ENCODE measurements around the gene LRRC1. TPM values are rescaled to one million over a fixed set of nuclear protein-coding genes. Genes with fewer than 3 reads are reported as not detected.

LRRC1 gene
- total and polyA plus RNA-seq, 2 of the 13 experiments (the other 11 are each of a cell fraction or from before 2014, with no cell fraction given) = 15.6 to 27.7 TPM

DNA sequence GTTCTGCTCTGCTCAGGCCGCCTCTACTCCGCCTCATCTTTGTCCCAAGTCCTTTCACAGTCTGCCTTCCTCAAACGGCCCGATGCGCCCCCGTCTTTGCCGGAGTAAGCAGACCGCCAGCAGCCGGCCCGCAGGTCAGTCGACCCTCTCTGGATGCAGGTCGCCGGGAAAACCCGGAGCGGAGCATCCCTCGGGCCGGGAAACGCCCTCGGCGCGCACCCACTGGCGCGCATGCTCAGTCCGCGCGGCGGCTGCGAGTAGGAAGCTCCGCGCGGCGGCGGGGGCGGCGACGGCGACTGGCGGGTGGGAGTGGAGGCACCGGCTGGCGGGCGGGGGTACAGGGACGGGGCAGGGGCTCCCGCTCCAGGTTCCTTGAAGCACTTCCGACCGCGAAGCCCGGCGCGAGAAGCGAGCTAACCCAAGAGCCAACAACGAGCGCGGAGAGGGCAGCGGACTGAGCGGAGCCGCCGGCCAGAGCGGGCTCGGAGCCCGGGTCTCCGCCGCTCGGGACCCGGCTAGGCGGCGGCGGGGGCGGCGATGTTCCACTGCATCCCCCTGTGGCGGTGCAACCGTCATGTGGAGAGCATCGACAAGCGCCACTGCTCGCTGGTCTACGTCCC lies at the start of gene LRRC1 (continued):
- TF ChIP-seq SRSF4 (IDR thresholded peaks at IDR 0.05; ENCODE audit: low read depth, low read length, poor library complexity, severe bottlenecking) (peak; percentile 84), KAT2B (IDR thresholded peaks at IDR 0.05; ENCODE audit: borderline replicate concordance, low read depth, low read length) (no peak; the same call in 1 of the 2 replicates)

DNA sequence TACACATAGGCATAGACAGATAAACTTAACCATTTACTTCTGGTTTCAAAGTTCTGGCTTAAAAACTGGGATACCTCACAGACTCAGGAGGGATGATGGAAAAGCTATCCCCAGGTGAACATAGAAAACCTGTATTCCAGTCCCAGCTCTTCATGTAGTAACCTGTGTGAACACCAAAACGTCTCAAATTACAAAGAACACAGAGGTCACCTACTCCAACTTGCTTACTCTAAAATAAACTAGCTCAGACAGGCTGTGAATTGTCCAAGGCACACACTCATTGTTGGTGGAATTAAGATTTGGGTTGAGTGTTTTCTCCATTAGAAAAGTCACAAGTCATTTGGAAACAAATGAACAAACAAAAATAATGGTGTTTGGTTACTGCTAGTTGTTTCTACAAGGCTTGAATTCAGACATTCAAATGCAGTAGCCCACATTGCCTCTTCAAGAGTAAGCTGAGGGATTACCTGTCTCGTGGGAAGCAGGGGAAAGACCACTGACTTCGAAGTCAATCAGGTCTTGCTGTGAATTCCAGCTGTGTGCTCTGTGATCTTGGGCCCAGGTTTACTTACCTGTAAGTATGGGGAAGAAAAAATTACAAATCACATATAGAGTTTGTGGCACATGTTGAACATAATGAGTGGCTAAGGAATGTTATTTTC lies 48.2 kb upstream of the LRRC1 start:
- Histone ChIP-seq H3K27ac (ENCODE audit: extremely low read length, insufficient read depth, low read length) (no peak overlapping the region), H3K4me2 (ENCODE audit: low read depth, low read length) (no peak overlapping the region), H3K27me3 (ENCODE audit: control insufficient read depth in 1 of 2, insufficient read depth in 2 of 2, low read length in 2 of 2) (no peaks in the 10 kb centered on the region), H3K4me1 (ENCODE audit: insufficient read depth, low read length) (peaks cover 12% of the 10 kb centered on the region), H3K9ac (ENCODE audit: insufficient read depth, low read depth, low read length) (no peak overlapping the region), H3K9me3 (ENCODE audit: low read length) (no peaks in the 10 kb centered on the region), H3K79me2 (ENCODE audit: insufficient read depth, low read length) (no peaks in the 10 kb centered on the region), H4K20me1 (ENCODE audit: insufficient read depth, low read length) (no peaks in the 10 kb centered on the region), H2AFZ (ENCODE audit: low read length) (no peak overlapping the region), H3K36me3 (replicated peaks in 1 of 2; ENCODE audit: control insufficient read depth in 1 of 2, insufficient read depth in 2 of 2, low read length in 2 of 2) (no peaks in the 10 kb centered on the region), H3K4me3 (replicated peaks in 1 of 3; ENCODE audit: insufficient read depth in 1 of 3, low read depth in 2 of 3, low read length in 3 of 3) (no peak overlapping the region)
- intact Hi-C loops (cut with micrococcal nuclease; ENCODE audit: unreplicated experiment) (no loop called here), in situ Hi-C loops (cut with HindIII; ENCODE audit: extremely low pct_ligation_motif_present, low pct_unique_long_range_greater_than_20kb) (no loop called here)
- peak; percentile 8 for FAIRE-seq
- 48% methylated on average over 3 of the region's 3 CpGs for WGBS (ENCODE audit: low lambda C conversion rate)
- ChIA-PET POLR2A (interaction anchor here (0.8 kb wide), 1 partner anchor 48 kb away, joined by 4 read pairs; the partner anchor contains the start of gene LRRC1), CTCF (ENCODE audit: low intra/inter-chr PET ratio, low total read pairs) (no interaction called here)
- BruUV-seq (replicated peaks) = no TSS peak
- peak; percentile 85 for ATAC-seq
- DNase-seq (ENCODE audit: low spot score) = peak; percentile 50
- no peak; the same call in 1 of the 2 replicates for TF ChIP-seq NR2F6 (IDR thresholded peaks at IDR 0.05)
- TF ChIP-seq NR2F6 (CRISPR knock-in tag; IDR thresholded peaks at IDR 0.05) = 0 out of 2 replicates have a peak, but pooled peaks have one; percentile 36
- no peak for TF ChIP-seq ZNF749 (CRISPR knock-in tag; IDR thresholded peaks at IDR 0.05; ENCODE audit: borderline replicate concordance)
- TF ChIP-seq ZNF160 (CRISPR knock-in tag; IDR thresholded peaks at IDR 0.05) = no peak
- peak; percentile 55 for TF ChIP-seq ZEB1 (IDR thresholded peaks at IDR 0.05; ENCODE audit: insufficient replicate concordance, low read depth)
- no peak for TF ChIP-seq JUNB (CRISPR knock-in tag; IDR thresholded peaks at IDR 0.05; ENCODE audit: borderline replicate concordance)
- TF ChIP-seq ZNF709 (CRISPR knock-in tag; IDR thresholded peaks at IDR 0.05) = no peak
- TF ChIP-seq CREBL2 (CRISPR knock-in tag; IDR thresholded peaks at IDR 0.05; ENCODE audit: borderline replicate concordance) = no peak
- TF ChIP-seq TBP (CRISPR knock-in tag; IDR thresholded peaks at IDR 0.05) = no peak
- TF ChIP-seq, protein P1, sequence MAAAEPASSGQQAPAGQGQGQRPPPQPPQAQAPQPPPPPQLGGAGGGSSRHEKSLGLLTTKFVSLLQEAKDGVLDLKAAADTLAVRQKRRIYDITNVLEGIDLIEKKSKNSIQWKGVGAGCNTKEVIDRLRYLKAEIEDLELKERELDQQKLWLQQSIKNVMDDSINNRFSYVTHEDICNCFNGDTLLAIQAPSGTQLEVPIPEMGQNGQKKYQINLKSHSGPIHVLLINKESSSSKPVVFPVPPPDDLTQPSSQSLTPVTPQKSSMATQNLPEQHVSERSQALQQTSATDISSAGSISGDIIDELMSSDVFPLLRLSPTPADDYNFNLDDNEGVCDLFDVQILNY (CRISPR knock-in tag; conservative IDR thresholded peaks at IDR 0.05) = no peak
- no peak for TF ChIP-seq SOX13 (IDR thresholded peaks at IDR 0.05)
- TF ChIP-seq SOX13 (CRISPR knock-in tag; conservative IDR thresholded peaks at IDR 0.05 in 1 of 2, IDR thresholded peaks at IDR 0.05 in 1 of 2) = peak in 1 of 2 experiments; percentile 38; a peak in 1 of 4 replicates
- no peak for TF ChIP-seq ZNF547 (CRISPR knock-in tag; IDR thresholded peaks at IDR 0.05)
- no peak for TF ChIP-seq EZH2 (conservative IDR thresholded peaks at IDR 0.05; ENCODE audit: low read depth, low read length)
- TF ChIP-seq ZNF329 (CRISPR knock-in tag; IDR thresholded peaks at IDR 0.05; ENCODE audit: low read depth) = no peak
- TF ChIP-seq AGO1 (IDR thresholded peaks at IDR 0.05; ENCODE audit: low read depth, low read length, poor library complexity, severe bottlenecking) = no peak
- TF ChIP-seq REXO4 (CRISPR knock-in tag; IDR thresholded peaks at IDR 0.05; ENCODE audit: borderline replicate concordance) = no peak
- no peak for TF ChIP-seq ZNF639 (CRISPR knock-in tag; conservative IDR thresholded peaks at IDR 0.05)
- TF ChIP-seq ZBTB7B (CRISPR knock-in tag; IDR thresholded peaks at IDR 0.05) = no peak

Measured in HepG2 (cell line).